Right lobe of liver (tissue), 4 donors: ENCODE measurements around the gene WIPF2.

Source experiments
- POLR2A ChIP-seq: fragments of 450-650 bp; IDR thresholded peaks from one replicate; pipeline ENCODE4 v1.6.1; 2017; ENCODE audit warnings: antibody characterized with exemption, mild to moderate bottlenecking
- TF ChIP-seq, protein P1 (sequence below), 4 donors: fragments of 200-600 bp in 3 of 4; fragments of 450-650 bp in 1 of 4; IDR thresholded peaks; one replicate each; pipeline versions ENCODE4 v1.5.1 to v1.8.0; 2016 to 2022; ENCODE audit warnings: antibody characterized with exemption in 4 of 4, mild to moderate bottlenecking in 2 of 4
- donor health status: DM: no; HTN: no; CAD: no.
- donor health status: DM: no; HTN: no; CAD: no.
- donor health status: DM: no; HTN: yes; CAD: no.

- TF ChIP-seq, protein P1, sequence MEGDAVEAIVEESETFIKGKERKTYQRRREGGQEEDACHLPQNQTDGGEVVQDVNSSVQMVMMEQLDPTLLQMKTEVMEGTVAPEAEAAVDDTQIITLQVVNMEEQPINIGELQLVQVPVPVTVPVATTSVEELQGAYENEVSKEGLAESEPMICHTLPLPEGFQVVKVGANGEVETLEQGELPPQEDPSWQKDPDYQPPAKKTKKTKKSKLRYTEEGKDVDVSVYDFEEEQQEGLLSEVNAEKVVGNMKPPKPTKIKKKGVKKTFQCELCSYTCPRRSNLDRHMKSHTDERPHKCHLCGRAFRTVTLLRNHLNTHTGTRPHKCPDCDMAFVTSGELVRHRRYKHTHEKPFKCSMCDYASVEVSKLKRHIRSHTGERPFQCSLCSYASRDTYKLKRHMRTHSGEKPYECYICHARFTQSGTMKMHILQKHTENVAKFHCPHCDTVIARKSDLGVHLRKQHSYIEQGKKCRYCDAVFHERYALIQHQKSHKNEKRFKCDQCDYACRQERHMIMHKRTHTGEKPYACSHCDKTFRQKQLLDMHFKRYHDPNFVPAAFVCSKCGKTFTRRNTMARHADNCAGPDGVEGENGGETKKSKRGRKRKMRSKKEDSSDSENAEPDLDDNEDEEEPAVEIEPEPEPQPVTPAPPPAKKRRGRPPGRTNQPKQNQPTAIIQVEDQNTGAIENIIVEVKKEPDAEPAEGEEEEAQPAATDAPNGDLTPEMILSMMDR (IDR thresholded peaks at IDR 0.05) = no peak
- no peak for TF ChIP-seq POLR2A
Observed at GRCh38 chr17:40264458-40265185, 45.5 kb downstream of the WIPF2 start.
